Activated CD8-positive, alpha-beta memory T cell treated with anti-CD3 and anti-CD28 coated beads, Interleukin-2, amount 10 ng/mL, durations not matched to agents 7 days and 5 days (primary cell): Measurements from ENCODE around the gene AURKAIP1. TPM values are rescaled to one million over a fixed set of nuclear protein-coding genes. Genes with fewer than 3 reads are reported as not detected.

ENCODE experiments used
- ATAC-seq: fragments of 150-1000 bp; cut with Tn5 transposase; one replicate; pipeline ENCODE4 v1.10.0; 2021; ENCODE audit warnings: moderate library complexity
- CTCF ChIA-PET: fragments of 350-600 bp; sonication (Branson Sonifier 250); formaldehyde crosslinking; loops from one replicate; lab custom pipeline; 2021; ENCODE audit warnings: antibody characterized with exemption; lab: Charles Lee
- DNase-seq: peaks from one replicate; pipeline ENCODE4 v3.0.0-alpha.2; 2020
- H3K27ac Mint-ChIP-seq: one replicate; pipeline ENCODE4 v1.8.0; 2021; ENCODE audit warnings: mild to moderate bottlenecking, mixed read lengths
- H3K27me3 Mint-ChIP-seq: one replicate; pipeline ENCODE4 v1.8.0; 2021; ENCODE audit warnings: mixed read lengths
- H3K36me3 Mint-ChIP-seq: one replicate; pipeline ENCODE4 v1.8.0; 2021; ENCODE audit warnings: mild to moderate bottlenecking, mixed read lengths
- H3K4me1 Mint-ChIP-seq: one replicate; pipeline ENCODE4 v1.8.0; 2021; ENCODE audit warnings: mixed read lengths
- H3K4me3 Mint-ChIP-seq: one replicate; pipeline ENCODE4 v1.8.0; 2021; ENCODE audit warnings: mild to moderate bottlenecking, moderate library complexity, mixed read lengths
- H3K9me3 Mint-ChIP-seq: one replicate; pipeline ENCODE4 v1.8.0; 2022; ENCODE audit warnings: low read depth, mixed read lengths
- total RNA-seq, 2 experiments: library from RNA; stranded (reverse); gene quantifications; one replicate each; pipeline ENCODE4 v1.2.3, GENCODE V29; 2021

Gene AURKAIP1
- total RNA-seq, 2 experiments from 2014 or later, result 139 to 141 TPM

DNA sequence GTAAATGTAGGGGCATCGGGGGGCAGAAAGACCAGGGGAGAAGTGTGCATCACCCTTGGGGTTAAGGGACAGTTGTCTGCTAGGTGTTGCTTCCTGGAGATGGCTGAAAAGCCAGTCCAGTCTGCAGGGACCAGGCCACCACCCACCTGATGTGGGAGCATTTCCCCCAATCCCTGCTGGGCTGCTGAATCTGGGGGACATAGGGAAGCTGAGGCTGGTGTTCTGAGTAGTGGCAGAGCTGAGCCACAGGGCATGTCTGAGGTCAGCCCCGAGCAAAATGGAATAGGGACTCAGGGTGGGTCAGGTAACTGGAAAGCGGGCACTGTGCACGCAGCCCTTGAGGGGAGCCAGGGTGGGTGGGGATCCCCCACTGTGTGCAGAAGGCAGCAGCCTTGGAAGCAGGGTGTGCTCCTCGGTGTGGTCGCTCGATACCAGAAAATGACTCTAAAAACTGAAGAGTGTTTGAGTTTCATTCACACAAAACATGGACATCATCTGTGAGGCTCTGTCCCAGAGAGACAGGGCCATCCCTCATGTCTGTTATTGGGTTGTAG lies 26.5 kb upstream of the AURKAIP1 start:
- CTCF ChIA-PET, result interaction anchor here (4.8 kb wide), 1 partner anchor 27 kb away, joined by 41 read pairs; the partner anchor contains the start of gene AURKAIP1
- Mint-ChIP-seq H3K27ac (peak overlapping the region; percentile 44), H3K4me1 (peaks cover 55% of the 10 kb centered on the region), H3K4me3 (peak overlapping the region; percentile 33), H3K36me3 (peaks cover 57% of the 10 kb centered on the region), H3K27me3 (no peaks in the 10 kb centered on the region), H3K9me3 (no peaks in the 10 kb centered on the region)
- DNase-seq (no peak), ATAC-seq (no peak)

DNA sequence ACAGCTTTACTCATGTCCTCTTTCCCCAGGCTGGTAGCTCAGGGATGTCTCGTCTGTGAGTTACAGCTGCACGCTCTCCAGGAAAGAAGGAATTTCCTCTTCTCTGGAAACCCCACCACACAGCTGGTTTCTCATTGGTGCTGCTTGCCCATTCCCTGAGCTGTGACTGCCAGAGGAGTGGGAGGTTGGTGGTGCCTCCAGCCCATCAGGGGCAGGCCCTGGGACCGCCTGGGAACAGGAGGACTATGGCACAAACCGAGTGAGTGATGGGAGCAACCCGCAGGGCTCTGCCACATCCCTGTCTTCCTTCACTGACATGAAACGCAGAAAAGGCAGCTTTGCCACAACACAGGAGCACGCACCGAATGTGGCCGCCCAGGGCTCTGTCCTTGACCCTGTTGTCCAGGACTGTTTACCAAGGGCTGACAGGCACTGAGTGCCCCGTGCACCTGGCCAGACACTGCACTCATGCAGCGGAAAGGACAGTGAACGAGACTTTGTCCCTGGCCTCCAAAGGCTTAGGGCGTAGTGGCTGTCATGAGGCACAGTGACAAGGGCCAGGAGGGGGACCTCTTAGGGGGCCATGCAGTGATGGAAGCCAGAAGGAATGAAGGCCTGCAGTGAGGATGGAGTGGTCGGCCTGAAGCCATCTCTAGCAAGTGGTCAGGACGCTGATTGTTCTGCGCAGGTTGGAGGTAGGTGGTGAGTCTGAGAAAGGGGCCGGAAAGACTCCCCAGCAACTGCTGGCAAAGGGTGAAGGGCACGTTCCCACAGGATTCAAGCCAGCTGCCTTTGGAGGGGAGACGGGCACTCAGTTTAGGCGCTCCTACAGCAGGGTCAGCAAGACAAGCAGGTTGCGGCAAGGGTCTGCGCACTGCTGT lies 25.8 kb upstream of the AURKAIP1 start:
- ATAC-seq (no peak), DNase-seq (no peak)
- Mint-ChIP-seq H3K27ac (peak overlapping the region; percentile 87), H3K4me3 (peak overlapping the region; percentile 90), H3K36me3 (peaks cover 54% of the 10 kb centered on the region), H3K9me3 (no peaks in the 10 kb centered on the region), H3K27me3 (no peaks in the 10 kb centered on the region), H3K4me1 (peaks cover 50% of the 10 kb centered on the region)
- CTCF ChIA-PET, result interaction anchor here (3.1 to 4.8 kb wide), 2 partner anchors 26 to 29 kb away, joined by 16 to 41 read pairs; partner anchors contain the start of gene AURKAIP1

DNA sequence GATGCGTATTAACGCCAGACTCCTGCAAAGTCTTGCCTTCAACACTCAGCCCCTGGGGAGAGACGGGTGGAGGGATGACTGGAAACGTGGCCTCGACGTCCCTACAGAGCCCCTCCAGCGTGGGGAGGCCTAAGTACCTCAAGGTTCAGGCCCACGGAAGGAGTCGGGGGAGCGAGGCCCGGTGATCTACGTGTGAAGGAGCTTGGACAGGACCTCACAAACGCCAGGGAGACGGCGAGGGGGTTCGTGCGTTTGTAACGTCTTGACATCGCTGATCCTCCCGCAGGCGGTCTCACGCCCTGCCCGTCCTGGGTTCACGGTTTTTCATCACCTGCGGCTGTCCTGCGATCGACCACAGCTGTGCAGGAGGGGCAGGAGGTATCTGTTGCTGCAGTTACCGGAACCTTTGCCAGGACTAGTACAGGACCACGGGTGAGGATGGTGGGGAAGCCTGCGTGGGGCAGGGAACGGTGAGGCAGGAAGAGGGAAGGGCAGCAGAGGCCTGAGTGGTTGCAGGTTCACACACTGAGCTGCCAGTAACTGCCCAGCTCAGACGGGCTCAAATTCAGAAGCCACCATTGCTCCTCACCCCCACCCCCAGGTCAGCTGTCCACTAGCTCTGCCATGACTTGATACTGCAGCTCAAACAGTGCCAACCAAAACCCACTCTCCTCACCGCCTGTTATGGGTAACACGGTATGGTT lies 25.0 kb upstream of the AURKAIP1 start:
- CTCF ChIA-PET, result interaction anchor here (0.6 to 4.8 kb wide), 9 partner anchors 8 to 125 kb away, joined by 3 to 41 read pairs (median 7); partner anchors contain the start of genes AURKAIP1 and MRPL20
- DNase-seq (peak; percentile 55), ATAC-seq (no peak)
- Mint-ChIP-seq H3K27ac (peak overlapping the region; percentile 87), H3K27me3 (no peaks in the 10 kb centered on the region), H3K9me3 (no peaks in the 10 kb centered on the region), H3K4me1 (peaks cover 49% of the 10 kb centered on the region), H3K36me3 (peaks cover 54% of the 10 kb centered on the region), H3K4me3 (peak overlapping the region; percentile 90)

DNA sequence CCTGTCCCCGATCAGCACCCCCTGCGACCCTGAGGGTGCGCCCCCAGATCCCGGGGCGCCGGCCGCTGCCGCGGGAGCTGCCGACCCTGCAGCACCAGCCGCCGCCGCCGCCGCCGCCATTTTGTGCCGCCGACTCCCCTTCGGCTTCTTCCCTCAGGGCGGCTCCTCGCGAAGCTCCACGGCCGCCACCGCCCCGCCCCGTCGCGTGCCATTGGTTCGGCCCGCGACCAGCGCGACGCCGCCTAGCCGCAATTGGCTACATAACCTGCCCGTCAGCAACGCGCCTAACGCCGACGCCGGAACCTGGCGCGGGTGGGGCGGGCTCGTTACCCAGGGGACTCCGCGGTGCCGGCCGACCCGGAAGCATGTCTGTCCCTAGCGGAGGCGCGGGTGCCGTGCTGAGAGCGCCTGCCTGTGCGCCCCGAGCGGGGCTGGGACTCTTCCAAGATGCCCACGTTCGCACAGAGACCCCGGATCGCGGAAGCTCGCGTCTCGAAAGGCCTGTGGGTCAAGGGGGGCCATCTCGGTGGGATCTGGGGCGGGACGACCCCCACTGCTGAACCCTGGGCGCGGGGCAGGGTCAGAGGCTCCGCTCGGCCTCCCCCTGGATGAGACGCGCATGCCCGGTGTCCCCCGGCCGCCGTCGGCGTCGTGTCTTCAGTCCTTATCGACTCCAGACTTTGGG lies 24.3 kb upstream of the AURKAIP1 start, which contains the start of gene CCNL2:
Gene CCNL2 (minus strand): TSS at position 149 of the 685 bp plus-strand sequence. CDS start 29 bp downstream, at position 120.
- peaks cover 55% of the 10 kb centered on the region for H3K36me3 Mint-ChIP-seq
- H3K27ac Mint-ChIP-seq, result peak within 1 kb of the TSS; percentile 88
- peak; percentile 97 for ATAC-seq
- CTCF ChIA-PET, result interaction anchor here (0.6 to 4.8 kb wide), 12 partner anchors 9 to 277 kb away, joined by 3 to 41 read pairs (median 5); partner anchors contain the start of genes AURKAIP1 and MRPL20
- no peaks in the 10 kb centered on the region for H3K9me3 Mint-ChIP-seq
- peak within 1 kb of the TSS; percentile 90 for H3K4me3 Mint-ChIP-seq
- H3K4me1 Mint-ChIP-seq, result peaks cover 49% of the 10 kb centered on the region
- H3K27me3 Mint-ChIP-seq, result no peaks in the 10 kb centered on the region
- DNase-seq, result peak; percentile 99

DNA sequence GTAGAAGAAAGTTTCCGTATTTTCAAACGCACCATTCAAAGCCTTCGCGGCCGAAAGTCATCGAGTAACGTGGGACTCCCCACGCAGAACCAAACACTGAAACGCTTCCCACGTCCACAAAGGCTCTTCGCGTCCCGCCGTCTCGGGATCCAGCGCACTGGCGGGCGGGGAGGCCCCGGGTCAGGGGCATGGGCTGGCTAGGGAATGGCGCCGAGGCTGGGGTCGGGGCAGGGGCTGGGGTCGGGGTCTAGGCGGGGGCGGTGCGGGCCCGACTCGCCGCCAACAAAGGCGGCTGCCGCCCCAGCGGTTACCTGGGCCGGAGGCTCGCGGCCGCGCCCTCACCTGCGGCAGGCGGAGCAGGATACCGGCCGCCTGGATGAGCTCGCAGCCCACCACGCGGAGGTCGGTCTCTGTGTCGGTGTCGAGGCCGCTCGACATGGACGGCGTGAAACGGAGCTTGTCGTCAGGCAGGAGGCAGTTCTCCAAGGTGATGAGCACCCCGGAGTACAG lies 23.7 kb upstream of the AURKAIP1 start:
- H3K27ac Mint-ChIP-seq, result peak overlapping the region; percentile 88
- no peaks in the 10 kb centered on the region for H3K9me3 Mint-ChIP-seq
- ATAC-seq (no peak), DNase-seq (no peak)
- peaks cover 59% of the 10 kb centered on the region for H3K36me3 Mint-ChIP-seq
- H3K4me3 Mint-ChIP-seq, result peak overlapping the region; percentile 90
- CTCF ChIA-PET, result interaction anchor here (0.7 to 4.8 kb wide), 11 partner anchors 8 to 277 kb away, joined by 3 to 41 read pairs (median 5); partner anchors contain the start of genes AURKAIP1 and MRPL20
- H3K4me1 Mint-ChIP-seq, result peaks cover 49% of the 10 kb centered on the region
- no peaks in the 10 kb centered on the region for H3K27me3 Mint-ChIP-seq

DNA sequence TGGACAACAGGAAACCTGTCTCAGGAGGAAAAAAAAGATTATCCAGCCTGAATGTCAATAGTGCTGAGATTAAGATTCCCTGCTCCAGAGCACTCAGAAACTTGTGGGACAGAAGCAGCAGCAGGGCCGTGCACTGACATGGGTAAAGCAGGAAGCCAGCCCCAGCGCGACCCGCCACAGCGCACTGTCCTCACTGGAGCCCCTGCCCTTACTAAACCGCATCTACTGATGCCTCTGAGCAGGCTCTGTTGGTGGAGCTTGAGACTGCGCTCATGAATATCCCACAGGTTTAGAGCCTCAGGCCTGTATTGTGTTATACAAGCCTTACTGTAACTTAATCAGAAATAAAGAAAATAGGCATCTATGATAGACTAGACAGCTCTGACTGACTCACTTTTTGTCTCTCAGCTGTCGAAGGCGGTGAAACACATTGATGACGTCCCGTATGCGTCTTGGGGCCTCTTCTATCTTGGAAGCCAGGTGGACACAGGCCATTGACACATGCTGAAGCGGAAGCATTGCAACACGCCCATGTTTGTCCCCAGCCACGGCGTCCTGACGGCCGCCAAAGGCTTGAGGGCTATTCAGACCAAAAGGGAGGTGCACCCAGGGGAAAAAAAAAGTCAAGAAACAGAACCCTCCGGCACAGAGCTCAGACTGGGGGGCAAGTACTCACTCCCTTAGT lies 23.0 kb upstream of the AURKAIP1 start:
- Mint-ChIP-seq H3K4me1 (peaks cover 45% of the 10 kb centered on the region), H3K9me3 (no peaks in the 10 kb centered on the region), H3K36me3 (peaks cover 62% of the 10 kb centered on the region), H3K4me3 (peak overlapping the region; percentile 90), H3K27ac (peak overlapping the region; percentile 88), H3K27me3 (no peaks in the 10 kb centered on the region)
- CTCF ChIA-PET, result interaction anchor here (0.7 to 4.8 kb wide), 6 partner anchors 9 to 93 kb away, joined by 3 to 41 read pairs (median 10); partner anchors contain the start of genes AURKAIP1 and MRPL20
- DNase-seq (no peak), ATAC-seq (no peak)

DNA sequence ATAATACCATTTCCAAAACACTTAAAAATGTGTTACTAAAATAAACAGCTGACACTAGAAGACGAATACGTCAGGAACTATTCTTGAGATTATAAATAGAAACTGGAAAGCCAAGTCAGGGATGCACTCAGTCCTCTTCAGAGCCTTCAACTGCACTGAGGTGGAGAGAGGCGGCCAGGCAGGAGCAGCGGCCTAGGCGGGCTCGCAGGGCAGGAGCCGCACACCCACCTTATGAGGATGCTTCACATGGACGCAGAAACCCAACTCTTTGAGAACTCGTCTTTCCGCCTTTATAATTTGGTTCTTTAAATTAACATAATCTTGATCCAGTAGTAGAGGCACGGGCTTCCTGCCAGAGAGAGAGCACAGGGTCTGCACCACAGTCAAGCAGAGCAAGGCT lies 20.2 kb upstream of the AURKAIP1 start:
- Mint-ChIP-seq H3K4me3 (no peak overlapping the region), H3K4me1 (peaks cover 24% of the 10 kb centered on the region), H3K9me3 (no peaks in the 10 kb centered on the region), H3K27ac (no peak overlapping the region), H3K36me3 (peaks cover 64% of the 10 kb centered on the region), H3K27me3 (no peaks in the 10 kb centered on the region)
- CTCF ChIA-PET, result no interaction called here
- no peak for DNase-seq
- ATAC-seq, result no peak

DNA sequence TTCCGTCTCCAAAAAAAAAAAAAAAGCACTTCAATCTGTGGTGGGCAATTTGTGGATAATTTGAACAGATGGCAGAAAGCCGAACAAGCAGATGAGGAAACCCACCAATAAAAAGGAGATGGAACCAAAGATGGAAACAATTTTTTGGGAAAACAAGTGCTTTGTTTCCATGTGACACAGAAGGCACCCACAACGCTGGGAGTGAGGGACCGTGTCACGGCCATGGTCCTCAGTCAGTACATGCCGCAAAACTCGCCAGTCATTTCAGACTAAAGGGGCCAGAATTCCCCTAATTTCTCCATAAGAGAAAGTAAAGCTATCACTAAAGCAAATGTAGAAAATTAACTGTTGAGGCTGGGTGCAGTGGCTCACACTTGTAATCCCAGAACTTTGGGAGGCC lies 19.1 kb upstream of the AURKAIP1 start:
- no peaks in the 10 kb centered on the region for H3K9me3 Mint-ChIP-seq
- no peak overlapping the region for H3K4me3 Mint-ChIP-seq
- peaks cover 21% of the 10 kb centered on the region for H3K4me1 Mint-ChIP-seq
- no peak overlapping the region for H3K27ac Mint-ChIP-seq
- DNase-seq (no peak), ATAC-seq (no peak)
- peaks cover 72% of the 10 kb centered on the region for H3K36me3 Mint-ChIP-seq
- no peaks in the 10 kb centered on the region for H3K27me3 Mint-ChIP-seq
- CTCF ChIA-PET, result no interaction called here

DNA sequence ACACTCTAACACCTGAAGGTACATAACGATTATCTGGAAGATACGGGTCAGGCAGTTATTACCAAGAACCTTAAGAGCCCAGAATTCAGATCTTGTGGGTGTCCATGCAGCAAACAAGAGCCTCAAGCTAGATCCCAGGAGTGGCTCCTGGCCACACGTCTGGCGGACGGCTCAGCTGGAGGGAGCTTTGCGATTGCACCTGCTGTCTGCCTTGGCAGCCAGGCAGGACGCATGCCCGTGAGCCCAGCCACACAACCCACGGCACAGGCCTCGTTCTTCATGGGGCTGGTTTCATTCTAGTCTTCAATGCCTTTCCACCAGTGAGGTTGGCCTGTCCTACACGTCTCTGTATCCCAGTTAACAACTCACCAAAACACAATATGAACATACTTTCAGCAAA lies 18.4 kb upstream of the AURKAIP1 start:
- no peak overlapping the region for H3K4me3 Mint-ChIP-seq
- H3K27ac Mint-ChIP-seq, result no peak overlapping the region
- no peaks in the 10 kb centered on the region for H3K9me3 Mint-ChIP-seq
- peaks cover 21% of the 10 kb centered on the region for H3K4me1 Mint-ChIP-seq
- CTCF ChIA-PET, result no interaction called here
- peaks cover 77% of the 10 kb centered on the region for H3K36me3 Mint-ChIP-seq
- ATAC-seq (no peak), DNase-seq (no peak)
- no peaks in the 10 kb centered on the region for H3K27me3 Mint-ChIP-seq

DNA sequence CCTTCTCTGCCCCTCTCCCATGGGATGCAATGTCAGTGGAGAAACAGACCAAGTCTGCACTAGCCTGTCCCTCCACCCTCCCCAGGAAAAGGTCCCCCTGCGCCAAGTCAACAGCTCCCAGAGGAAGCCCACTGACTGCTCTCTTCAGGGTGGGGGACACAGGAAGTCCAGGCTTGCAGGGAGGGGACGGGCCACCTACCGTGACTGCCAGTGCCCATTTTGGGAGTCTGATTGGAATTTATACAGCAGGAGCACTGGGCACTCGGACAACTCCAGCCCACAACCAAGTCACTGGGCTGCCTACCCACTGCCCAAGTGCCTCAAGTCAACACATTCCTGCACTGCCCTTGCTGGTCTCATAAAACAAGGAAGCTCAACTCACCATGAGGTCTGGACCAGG lies 18.0 kb upstream of the AURKAIP1 start:
- CTCF ChIA-PET, result no interaction called here
- ATAC-seq (no peak), DNase-seq (no peak)
- Mint-ChIP-seq H3K4me1 (peaks cover 17% of the 10 kb centered on the region), H3K4me3 (no peak overlapping the region), H3K36me3 (peaks cover 78% of the 10 kb centered on the region), H3K27ac (no peak overlapping the region), H3K27me3 (no peaks in the 10 kb centered on the region), H3K9me3 (no peaks in the 10 kb centered on the region)

DNA sequence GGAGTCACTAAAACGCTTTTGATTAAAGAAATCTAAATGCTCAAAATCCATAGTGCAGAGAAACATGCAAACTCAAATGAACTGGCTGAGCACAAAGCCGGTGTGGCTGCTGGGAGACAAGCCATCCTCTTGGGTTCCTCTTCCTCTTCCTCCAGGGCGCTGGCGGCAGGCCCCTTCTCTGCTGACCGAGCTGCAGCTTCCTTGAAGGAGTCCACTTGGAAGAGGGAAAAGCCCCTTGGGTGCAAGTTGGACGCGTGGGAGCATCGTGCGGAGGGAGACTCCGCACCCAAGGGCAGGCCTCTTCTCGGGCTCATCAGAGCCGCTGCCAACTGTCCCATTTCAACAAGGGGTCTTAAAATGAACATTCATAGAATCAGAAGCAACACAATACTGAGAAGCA lies 16.2 kb upstream of the AURKAIP1 start:
- CTCF ChIA-PET, result interaction anchor here (0.6 to 2.8 kb wide), 4 partner anchors 8 to 198 kb away, joined by 3 to 10 read pairs (median 4); partner anchors contain the start of genes CCNL2 and MRPL20
- ATAC-seq (no peak), DNase-seq (no peak)
- Mint-ChIP-seq H3K36me3 (peaks cover 78% of the 10 kb centered on the region), H3K27me3 (no peaks in the 10 kb centered on the region), H3K4me1 (peaks cover 7% of the 10 kb centered on the region), H3K9me3 (no peaks in the 10 kb centered on the region), H3K27ac (no peak overlapping the region), H3K4me3 (no peak overlapping the region)

DNA sequence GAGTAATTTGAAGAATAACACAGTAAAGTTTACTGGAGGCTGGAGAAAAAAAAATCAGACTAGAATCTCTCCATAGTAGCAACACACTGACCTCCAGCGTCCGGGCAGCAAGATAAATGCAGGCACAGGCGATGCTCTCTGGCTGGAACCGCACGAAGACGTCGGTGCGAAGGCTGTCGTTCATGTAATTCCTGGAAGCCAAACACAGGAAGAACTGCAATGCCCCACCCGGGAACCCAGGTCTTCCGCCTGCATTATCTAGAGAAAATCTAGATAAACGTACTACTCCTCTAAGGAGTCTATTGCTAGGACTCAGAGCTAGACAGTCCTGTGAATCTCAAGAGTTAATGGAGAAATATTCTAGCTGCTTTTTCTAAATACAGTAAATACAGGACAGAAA lies 15.7 kb upstream of the AURKAIP1 start:
- peaks cover 81% of the 10 kb centered on the region for H3K36me3 Mint-ChIP-seq
- H3K9me3 Mint-ChIP-seq, result no peaks in the 10 kb centered on the region
- no peak for ATAC-seq
- H3K4me3 Mint-ChIP-seq, result no peak overlapping the region
- H3K27ac Mint-ChIP-seq, result no peak overlapping the region
- peaks cover 6% of the 10 kb centered on the region for H3K4me1 Mint-ChIP-seq
- no peak for DNase-seq
- CTCF ChIA-PET, result interaction anchor here (0.6 to 2.8 kb wide), 2 partner anchors 9 to 197 kb away, joined by 3 to 10 read pairs; partner anchors contain the start of gene CCNL2
- no peaks in the 10 kb centered on the region for H3K27me3 Mint-ChIP-seq
